Measurements from ENCODE around the gene PLEKHA5.

DNA sequence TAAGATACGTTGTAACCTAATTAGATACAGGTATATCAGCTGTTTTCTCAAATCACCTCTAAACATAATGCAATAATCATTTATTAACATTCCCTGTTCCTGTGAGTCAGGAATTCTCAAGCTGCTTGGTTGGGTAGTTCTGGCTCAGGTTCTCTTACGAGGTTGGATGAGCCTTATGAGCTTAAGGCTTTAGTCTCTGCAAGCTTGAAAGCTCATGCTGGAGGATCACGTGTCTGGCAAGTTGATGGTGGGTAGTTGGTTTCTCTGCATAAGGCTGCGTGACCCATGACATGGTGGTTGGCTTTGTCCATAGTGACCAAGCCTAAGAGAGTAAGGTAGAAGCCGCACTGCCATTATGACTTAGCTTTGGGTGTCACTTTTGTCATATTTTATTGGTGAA, 62.0 kb downstream of the PLEKHA5 start:
- TF ChIP-seq, protein P1, sequence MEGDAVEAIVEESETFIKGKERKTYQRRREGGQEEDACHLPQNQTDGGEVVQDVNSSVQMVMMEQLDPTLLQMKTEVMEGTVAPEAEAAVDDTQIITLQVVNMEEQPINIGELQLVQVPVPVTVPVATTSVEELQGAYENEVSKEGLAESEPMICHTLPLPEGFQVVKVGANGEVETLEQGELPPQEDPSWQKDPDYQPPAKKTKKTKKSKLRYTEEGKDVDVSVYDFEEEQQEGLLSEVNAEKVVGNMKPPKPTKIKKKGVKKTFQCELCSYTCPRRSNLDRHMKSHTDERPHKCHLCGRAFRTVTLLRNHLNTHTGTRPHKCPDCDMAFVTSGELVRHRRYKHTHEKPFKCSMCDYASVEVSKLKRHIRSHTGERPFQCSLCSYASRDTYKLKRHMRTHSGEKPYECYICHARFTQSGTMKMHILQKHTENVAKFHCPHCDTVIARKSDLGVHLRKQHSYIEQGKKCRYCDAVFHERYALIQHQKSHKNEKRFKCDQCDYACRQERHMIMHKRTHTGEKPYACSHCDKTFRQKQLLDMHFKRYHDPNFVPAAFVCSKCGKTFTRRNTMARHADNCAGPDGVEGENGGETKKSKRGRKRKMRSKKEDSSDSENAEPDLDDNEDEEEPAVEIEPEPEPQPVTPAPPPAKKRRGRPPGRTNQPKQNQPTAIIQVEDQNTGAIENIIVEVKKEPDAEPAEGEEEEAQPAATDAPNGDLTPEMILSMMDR (IDR thresholded peaks at IDR 0.05; ENCODE audit: low read length), result no peak
- TF ChIP-seq EZH2 (IDR thresholded peaks at IDR 0.05; ENCODE audit: borderline replicate concordance, low read length), result no peak

Measured in OCI-LY1 (cell line).